ENCODE data around the gene NR2C2.

- TF ChIP-seq CTCF (IDR thresholded peaks at IDR 0.05) = no peak
- TF ChIP-seq POLR2A (IDR thresholded peaks at IDR 0.05) = no peak
Observed at GRCh38 chr3:14949126-14949525, 1.7 kb downstream of the NR2C2 start.
